ENCODE data around the gene SNAP23. TPM values are rescaled to one million over a fixed set of nuclear protein-coding genes. Genes with fewer than 3 reads are reported as not detected.

The SNAP23 gene
- total RNA-seq: 10 to 100 TPM; 64.4 to 80.9 (median 66.8) TPM

DNA sequence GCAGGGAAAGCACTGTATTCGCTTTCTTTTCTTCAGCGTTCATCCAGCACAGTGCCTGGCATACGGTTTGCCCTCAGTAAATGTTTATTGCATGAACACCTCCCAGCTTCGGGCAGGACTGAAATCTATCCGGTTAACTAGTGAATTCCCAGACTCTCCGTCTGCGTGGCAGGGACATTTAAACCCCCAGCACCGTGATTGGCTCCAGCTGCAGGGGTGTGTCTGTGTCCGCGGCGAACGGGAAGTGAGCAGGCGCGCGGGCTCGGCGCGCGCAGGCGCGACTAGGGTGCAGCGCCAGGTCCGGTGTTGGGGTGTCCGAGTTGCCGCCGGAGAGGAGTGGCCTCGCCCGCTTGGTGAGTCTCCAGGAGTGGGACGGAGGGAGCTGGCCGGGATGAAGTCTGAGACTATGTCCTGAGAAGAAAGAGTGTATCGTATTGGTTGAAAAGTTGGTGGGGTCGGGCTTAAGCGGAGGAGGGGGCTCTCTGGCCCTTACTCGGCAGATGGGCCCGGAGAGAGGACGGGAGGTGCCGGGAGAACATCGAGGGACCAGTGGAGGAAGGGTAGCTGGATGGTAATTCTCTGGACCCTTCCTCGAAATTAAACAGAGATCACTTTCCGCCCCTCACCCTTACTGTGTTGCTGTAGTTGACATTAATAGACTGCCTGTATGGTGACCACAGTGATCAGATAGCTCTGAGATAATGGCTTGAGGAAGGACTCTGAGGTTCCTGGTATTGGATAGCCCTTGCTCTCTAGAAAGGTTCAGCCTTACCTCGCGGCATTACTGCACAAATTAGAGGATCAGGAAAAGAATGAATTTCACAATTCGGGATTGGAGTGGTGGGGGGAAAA lies at the start of gene SNAP23:
Gene SNAP23, plus strand, starts transcription at position 274 of the 852 bp plus-strand sequence. CDS start 16,213 bp downstream, outside the sequence.
- Histone ChIP-seq H3K36me3 (no peaks in the 10 kb centered on the region), H3K9me3 (no peaks in the 10 kb centered on the region), H3K27me3 (no peaks in the 10 kb centered on the region), H3K27ac (peak within 1 kb of the TSS; percentile 81 to 94 (median 84)), H3K4me3 (peak within 1 kb of the TSS; percentile 62 to 89 (median 68)), H3K4me1 (peaks cover 0 to 58% (median 6%) of the 10 kb centered on the region in 4 donors)
- peak; percentile 95 to 96 for TF ChIP-seq POLR2A (IDR thresholded peaks at IDR 0.05)
- TF ChIP-seq, protein P1, sequence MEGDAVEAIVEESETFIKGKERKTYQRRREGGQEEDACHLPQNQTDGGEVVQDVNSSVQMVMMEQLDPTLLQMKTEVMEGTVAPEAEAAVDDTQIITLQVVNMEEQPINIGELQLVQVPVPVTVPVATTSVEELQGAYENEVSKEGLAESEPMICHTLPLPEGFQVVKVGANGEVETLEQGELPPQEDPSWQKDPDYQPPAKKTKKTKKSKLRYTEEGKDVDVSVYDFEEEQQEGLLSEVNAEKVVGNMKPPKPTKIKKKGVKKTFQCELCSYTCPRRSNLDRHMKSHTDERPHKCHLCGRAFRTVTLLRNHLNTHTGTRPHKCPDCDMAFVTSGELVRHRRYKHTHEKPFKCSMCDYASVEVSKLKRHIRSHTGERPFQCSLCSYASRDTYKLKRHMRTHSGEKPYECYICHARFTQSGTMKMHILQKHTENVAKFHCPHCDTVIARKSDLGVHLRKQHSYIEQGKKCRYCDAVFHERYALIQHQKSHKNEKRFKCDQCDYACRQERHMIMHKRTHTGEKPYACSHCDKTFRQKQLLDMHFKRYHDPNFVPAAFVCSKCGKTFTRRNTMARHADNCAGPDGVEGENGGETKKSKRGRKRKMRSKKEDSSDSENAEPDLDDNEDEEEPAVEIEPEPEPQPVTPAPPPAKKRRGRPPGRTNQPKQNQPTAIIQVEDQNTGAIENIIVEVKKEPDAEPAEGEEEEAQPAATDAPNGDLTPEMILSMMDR (IDR thresholded peaks at IDR 0.05): no peak
- peak; percentile 92 to 96 (median 96) for DNase-seq

DNA sequence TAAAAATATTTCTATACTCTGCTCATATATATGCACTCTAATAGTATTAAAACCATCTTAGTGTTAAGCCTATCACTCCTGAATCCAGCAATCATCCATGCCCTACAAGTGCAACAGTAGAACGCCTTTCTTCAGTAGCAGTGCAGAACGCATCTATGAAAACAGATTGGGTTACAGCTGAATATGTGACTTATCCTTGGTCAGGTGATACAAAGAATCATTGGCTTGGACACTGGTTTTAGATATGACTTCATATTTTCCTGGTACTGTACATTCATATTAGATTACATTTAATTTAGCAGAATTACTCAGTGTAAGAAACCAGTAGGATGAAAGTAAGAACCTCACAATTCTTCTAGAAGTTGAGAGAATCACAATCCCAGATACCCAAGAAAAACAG lies 47.8 kb upstream of the SNAP23 start:
- Histone ChIP-seq H3K36me3 (peaks cover 0 to 87% (median 2%) of the 10 kb centered on the region in 3 donors), H3K27me3 (no peaks in the 10 kb centered on the region), H3K4me3 (no peak overlapping the region), H3K4me1 (no peaks in the 10 kb centered on the region), H3K9me3 (no peaks in the 10 kb centered on the region), H3K27ac (no peak overlapping the region)
- TF ChIP-seq, protein P1 (IDR thresholded peaks at IDR 0.05): no peak
- TF ChIP-seq POLR2A (IDR thresholded peaks at IDR 0.05): no peak
- DNase-seq: no peak

DNA sequence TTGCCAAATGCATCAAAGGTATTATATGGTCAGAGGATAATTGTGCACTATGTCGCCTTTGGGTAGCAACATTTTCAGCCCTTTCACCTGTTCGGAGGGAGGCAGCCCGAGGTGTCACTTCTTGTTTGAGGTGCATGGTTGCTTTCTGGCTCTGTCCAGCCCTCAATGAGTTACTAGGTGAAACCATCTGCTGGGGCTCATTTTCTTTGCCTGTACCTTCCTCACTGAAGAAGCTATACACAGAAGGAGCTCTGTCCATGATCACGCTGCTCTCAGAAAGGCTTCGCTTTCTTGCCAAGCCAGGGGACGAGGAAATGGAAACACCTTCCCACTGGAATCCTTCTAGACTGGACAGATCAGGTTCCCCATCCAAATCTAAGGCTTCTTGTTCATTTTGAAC lies 47.2 kb upstream of the SNAP23 start:
- no peak for DNase-seq
- no peak for TF ChIP-seq POLR2A (IDR thresholded peaks at IDR 0.05)
- TF ChIP-seq, protein P1 (IDR thresholded peaks at IDR 0.05): no peak
- no peaks in the 10 kb centered on the region for H3K27me3 ChIP-seq
- no peak overlapping the region for H3K27ac ChIP-seq
- no peak overlapping the region for H3K4me3 ChIP-seq
- H3K36me3 ChIP-seq: peaks cover 0 to 80% (median 2%) of the 10 kb centered on the region in 3 donors
- no peaks in the 10 kb centered on the region for H3K4me1 ChIP-seq
- H3K9me3 ChIP-seq: no peaks in the 10 kb centered on the region

DNA sequence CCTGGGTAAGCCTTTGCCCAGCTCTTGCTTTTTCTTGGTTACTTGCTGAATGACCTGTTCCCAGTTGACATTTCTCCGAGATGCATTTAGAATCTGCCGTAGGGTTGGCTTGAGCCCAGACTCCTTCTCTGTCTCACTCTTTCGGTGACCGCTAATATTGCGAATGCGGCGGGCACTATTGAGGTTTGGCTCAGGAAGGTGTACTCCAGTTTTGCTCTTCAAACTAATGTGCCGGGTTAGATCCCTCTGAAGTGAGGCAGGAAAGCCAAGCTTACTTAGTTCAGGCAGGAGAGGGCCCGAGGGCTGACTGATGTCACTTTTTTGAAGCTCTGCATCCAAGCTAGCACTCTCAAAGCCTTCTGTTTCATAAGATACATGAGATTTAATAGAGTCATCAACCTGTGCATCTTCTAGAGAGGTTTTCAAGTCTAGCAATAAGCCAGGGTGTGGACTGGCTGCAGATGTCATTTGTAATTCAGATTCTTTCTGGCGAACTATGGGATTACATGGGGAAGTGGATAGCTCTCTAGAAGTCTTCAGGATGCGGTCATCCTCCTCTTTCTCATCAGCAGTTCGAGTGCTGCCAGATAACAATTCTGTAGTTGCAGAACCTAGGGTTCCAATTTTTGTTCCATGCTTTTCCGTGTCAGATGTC lies 45.5 kb upstream of the SNAP23 start:
- H3K27ac ChIP-seq: no peak overlapping the region
- H3K4me3 ChIP-seq: no peak overlapping the region
- no peaks in the 10 kb centered on the region for H3K9me3 ChIP-seq
- peaks cover 0 to 65% (median 2%) of the 10 kb centered on the region in 3 donors for H3K36me3 ChIP-seq
- no peaks in the 10 kb centered on the region for H3K4me1 ChIP-seq
- DNase-seq: no peak
- no peaks in the 10 kb centered on the region for H3K27me3 ChIP-seq
- no peak for TF ChIP-seq POLR2A (IDR thresholded peaks at IDR 0.05)

DNA sequence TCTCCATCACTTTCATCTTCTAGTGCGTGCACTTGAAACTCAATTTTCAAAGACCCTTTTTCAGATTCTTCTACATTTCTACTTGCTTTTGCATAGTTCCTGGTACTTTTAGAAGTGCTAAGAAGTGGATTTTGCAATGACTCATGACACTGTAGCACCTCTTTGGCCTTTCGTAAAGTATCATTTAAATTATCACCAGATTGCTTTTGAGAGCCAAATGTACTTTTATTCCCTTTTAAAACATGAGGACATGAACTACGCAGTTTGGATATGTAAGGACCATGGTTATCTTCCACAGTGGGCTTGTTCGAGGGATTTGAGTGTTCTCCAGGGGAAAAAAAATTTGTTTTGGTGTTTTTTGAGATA lies 45.0 kb upstream of the SNAP23 start:
- Histone ChIP-seq H3K9me3 (no peaks in the 10 kb centered on the region), H3K4me1 (no peaks in the 10 kb centered on the region), H3K27me3 (no peaks in the 10 kb centered on the region), H3K4me3 (no peak overlapping the region), H3K27ac (no peak overlapping the region), H3K36me3 (peaks cover 0 to 60% (median 2%) of the 10 kb centered on the region in 3 donors)
- no peak for TF ChIP-seq POLR2A (IDR thresholded peaks at IDR 0.05)
- TF ChIP-seq, protein P1 (IDR thresholded peaks at IDR 0.05): no peak
- no peak for DNase-seq

DNA sequence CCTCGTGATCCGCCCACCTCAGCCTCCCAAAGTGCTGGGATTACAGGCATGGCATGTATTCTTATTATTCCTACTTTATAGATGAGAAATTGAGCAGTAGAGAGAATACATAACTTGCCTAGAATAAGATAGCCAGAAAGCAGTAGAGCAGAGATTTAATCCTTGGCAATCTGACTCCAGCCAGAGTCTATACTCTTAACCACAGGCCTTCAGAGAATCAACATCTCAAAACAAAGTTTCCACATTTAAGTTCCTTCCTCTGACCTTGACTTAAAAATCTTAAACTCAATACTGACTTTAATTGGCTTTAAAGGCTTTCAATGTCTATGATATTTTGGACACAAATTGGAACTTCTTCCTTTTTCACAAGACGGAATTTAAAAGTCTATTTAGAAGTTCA lies 41.6 kb upstream of the SNAP23 start:
- Histone ChIP-seq H3K27me3 (no peaks in the 10 kb centered on the region), H3K27ac (no peak overlapping the region), H3K9me3 (no peaks in the 10 kb centered on the region), H3K4me1 (peaks cover 0 to 7% (median 0%) of the 10 kb centered on the region in 4 donors), H3K4me3 (no peak overlapping the region), H3K36me3 (peaks cover 0 to 28% (median 2%) of the 10 kb centered on the region in 3 donors)
- no peak for DNase-seq
- TF ChIP-seq POLR2A (IDR thresholded peaks at IDR 0.05): no peak
- TF ChIP-seq, protein P1 (IDR thresholded peaks at IDR 0.05): no peak
